ENCODE data around the gene EML5. TPM values are rescaled to one million over a fixed set of nuclear protein-coding genes. Genes with fewer than 3 reads are reported as not detected.
A peak's percentile ranks its signal among the peaks of the same experiment; 100 is the strongest.

Gene EML5
- total and polyA plus RNA-seq, 2 of the 13 experiments (the other 11 are each of a cell fraction or from before 2014, with no cell fraction given) = 0.11 TPM; not detected in 1

DNA sequence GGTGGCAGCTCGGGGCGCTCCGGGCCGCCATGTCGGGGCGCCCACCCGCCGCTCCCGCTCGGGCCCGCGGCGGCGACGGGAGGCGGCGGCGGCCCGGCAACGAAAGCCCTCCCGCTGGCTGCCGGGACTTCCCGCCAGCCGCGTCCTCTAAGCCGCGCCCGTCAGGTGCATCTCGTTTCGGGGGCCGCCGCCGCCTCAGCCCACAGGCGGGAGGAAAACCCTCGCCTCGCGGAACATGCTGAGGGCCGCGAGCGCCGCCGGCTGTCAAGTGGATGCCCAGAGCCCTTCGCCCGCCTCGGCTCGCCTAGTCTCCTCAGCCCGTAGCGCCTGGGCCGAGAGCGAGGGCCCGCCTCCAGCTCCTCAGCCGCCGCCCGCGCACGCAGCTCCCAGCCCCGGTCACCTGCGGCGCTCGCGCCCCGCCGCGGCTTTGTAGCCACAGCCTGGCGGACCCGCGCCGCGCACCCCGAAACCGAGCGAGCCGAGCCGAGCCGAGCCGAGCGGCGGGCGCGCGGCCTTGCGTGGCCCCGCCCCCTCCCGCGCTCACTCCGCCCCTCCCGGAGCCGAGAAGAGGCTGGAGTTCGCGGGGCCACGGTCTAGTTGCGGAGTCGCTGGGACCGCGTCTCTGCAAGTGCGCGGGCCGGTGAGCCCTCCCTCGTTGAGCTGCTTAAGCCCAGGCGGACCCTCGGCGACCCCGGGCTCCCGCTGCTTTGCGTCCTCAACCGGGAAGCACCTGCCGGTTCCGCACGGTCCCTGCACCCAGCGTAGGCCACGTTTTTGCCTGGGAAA, at the start of gene EML5 (continued):
- TF ChIP-seq, protein P1, sequence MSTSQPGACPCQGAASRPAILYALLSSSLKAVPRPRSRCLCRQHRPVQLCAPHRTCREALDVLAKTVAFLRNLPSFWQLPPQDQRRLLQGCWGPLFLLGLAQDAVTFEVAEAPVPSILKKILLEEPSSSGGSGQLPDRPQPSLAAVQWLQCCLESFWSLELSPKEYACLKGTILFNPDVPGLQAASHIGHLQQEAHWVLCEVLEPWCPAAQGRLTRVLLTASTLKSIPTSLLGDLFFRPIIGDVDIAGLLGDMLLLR (CRISPR knock-in tag; IDR thresholded peaks at IDR 0.05) = no peak; the same call in 1 of the 2 replicates
- TF ChIP-seq, protein P2, sequence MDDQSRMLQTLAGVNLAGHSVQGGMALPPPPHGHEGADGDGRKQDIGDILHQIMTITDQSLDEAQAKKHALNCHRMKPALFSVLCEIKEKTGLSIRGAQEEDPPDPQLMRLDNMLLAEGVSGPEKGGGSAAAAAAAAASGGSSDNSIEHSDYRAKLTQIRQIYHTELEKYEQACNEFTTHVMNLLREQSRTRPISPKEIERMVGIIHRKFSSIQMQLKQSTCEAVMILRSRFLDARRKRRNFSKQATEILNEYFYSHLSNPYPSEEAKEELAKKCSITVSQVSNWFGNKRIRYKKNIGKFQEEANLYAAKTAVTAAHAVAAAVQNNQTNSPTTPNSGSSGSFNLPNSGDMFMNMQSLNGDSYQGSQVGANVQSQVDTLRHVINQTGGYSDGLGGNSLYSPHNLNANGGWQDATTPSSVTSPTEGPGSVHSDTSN (CRISPR knock-in tag; IDR thresholded peaks at IDR 0.05; ENCODE audit: borderline replicate concordance) = no peak
- TF ChIP-seq PTBP1 (IDR thresholded peaks at IDR 0.05; ENCODE audit: low read depth, low read length, poor library complexity, severe bottlenecking) = no peak
- no peak for TF ChIP-seq SNRNP70 (IDR thresholded peaks at IDR 0.05; ENCODE audit: low read depth, low read length)
- TF ChIP-seq MIXL1 (CRISPR knock-in tag; IDR thresholded peaks at IDR 0.05) = no peak
- TF ChIP-seq, protein P3, sequence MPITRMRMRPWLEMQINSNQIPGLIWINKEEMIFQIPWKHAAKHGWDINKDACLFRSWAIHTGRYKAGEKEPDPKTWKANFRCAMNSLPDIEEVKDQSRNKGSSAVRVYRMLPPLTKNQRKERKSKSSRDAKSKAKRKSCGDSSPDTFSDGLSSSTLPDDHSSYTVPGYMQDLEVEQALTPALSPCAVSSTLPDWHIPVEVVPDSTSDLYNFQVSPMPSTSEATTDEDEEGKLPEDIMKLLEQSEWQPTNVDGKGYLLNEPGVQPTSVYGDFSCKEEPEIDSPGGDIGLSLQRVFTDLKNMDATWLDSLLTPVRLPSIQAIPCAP (CRISPR knock-in tag; IDR thresholded peaks at IDR 0.05; ENCODE audit: low read depth) = no peak
- TF ChIP-seq ZNF33A (CRISPR knock-in tag; IDR thresholded peaks at IDR 0.05; ENCODE audit: borderline replicate concordance) = no peak
- TF ChIP-seq ZNF749 (CRISPR knock-in tag; IDR thresholded peaks at IDR 0.05; ENCODE audit: borderline replicate concordance) = no peak
- no peak for TF ChIP-seq ZNF550 (CRISPR knock-in tag; IDR thresholded peaks at IDR 0.05; ENCODE audit: borderline replicate concordance)
- no peak for TF ChIP-seq ZNF501 (CRISPR knock-in tag; IDR thresholded peaks at IDR 0.05)
- TF ChIP-seq, protein P4, sequence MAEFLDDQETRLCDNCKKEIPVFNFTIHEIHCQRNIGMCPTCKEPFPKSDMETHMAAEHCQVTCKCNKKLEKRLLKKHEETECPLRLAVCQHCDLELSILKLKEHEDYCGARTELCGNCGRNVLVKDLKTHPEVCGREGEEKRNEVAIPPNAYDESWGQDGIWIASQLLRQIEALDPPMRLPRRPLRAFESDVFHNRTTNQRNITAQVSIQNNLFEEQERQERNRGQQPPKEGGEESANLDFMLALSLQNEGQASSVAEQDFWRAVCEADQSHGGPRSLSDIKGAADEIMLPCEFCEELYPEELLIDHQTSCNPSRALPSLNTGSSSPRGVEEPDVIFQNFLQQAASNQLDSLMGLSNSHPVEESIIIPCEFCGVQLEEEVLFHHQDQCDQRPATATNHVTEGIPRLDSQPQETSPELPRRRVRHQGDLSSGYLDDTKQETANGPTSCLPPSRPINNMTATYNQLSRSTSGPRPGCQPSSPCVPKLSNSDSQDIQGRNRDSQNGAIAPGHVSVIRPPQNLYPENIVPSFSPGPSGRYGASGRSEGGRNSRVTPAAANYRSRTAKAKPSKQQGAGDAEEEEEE (CRISPR knock-in tag; IDR thresholded peaks at IDR 0.05; ENCODE audit: borderline replicate concordance) = no peak
- TF ChIP-seq ZNF891 (CRISPR knock-in tag; IDR thresholded peaks at IDR 0.05) = 0 out of 2 replicates have a peak, but pooled peaks have one; percentile 59
- no peak for TF ChIP-seq ZNF382 (CRISPR knock-in tag; IDR thresholded peaks at IDR 0.05; ENCODE audit: borderline replicate concordance)
- TF ChIP-seq CAMTA2 (CRISPR knock-in tag; IDR thresholded peaks at IDR 0.05; ENCODE audit: borderline replicate concordance) = no peak
- TF ChIP-seq IRX3 (CRISPR knock-in tag; IDR thresholded peaks at IDR 0.05; ENCODE audit: borderline replicate concordance, low read depth) = no peak
- TF ChIP-seq KLF9 (CRISPR knock-in tag; IDR thresholded peaks at IDR 0.05; ENCODE audit: low read depth) = no peak
- no peak for TF ChIP-seq ZNF282 (IDR thresholded peaks at IDR 0.05; ENCODE audit: partially characterized antibody)
- TF ChIP-seq CERS6 (CRISPR knock-in tag; IDR thresholded peaks at IDR 0.05) = no peak
- TF ChIP-seq SCMH1 (CRISPR knock-in tag; IDR thresholded peaks at IDR 0.05; ENCODE audit: borderline replicate concordance) = no peak
- TF ChIP-seq CEBPB (IDR thresholded peaks at IDR 0.05; ENCODE audit: borderline replicate concordance, low read depth, low read length) = no peak
- no peak; the same call in 1 of the 2 replicates for TF ChIP-seq ZNF746 (CRISPR knock-in tag; IDR thresholded peaks at IDR 0.05)
- no peak for TF ChIP-seq KAT7 (CRISPR knock-in tag; IDR thresholded peaks at IDR 0.05; ENCODE audit: borderline replicate concordance)
- peak; percentile 53; the same call in 1 of the 2 replicates for TF ChIP-seq BCL6 (CRISPR knock-in tag; IDR thresholded peaks at IDR 0.05)
- no peak for TF ChIP-seq JARID2 (CRISPR knock-in tag; IDR thresholded peaks at IDR 0.05; ENCODE audit: insufficient replicate concordance)
- no peak for TF ChIP-seq CENPX (CRISPR knock-in tag; IDR thresholded peaks at IDR 0.05)
